ENCODE results near the gene NISCH.

The NISCH gene

GRCh38 chr3:52537165-52537620 lies 81.8 kb downstream of the NISCH start:
- DNase-seq (ENCODE audit: low read depth in 3 of 3), result no peak

GRCh38 chr3:52537726-52538421 lies 82.5 kb downstream of the NISCH start:
- DNase-seq (ENCODE audit: low read depth in 3 of 3), result no peak

GRCh38 chr3:52539010-52539653 lies 83.7 kb downstream of the NISCH start:
- no peak for DNase-seq (ENCODE audit: low read depth in 3 of 3)

GRCh38 chr3:52541050-52541449 lies 85.6 kb downstream of the NISCH start:
- DNase-seq (ENCODE audit: low read depth in 3 of 3), result no peak

Data from stimulated activated CD4-positive, alpha-beta T cell treated with anti-CD3 and anti-CD28 coated beads, TNF-alpha, amount 100 ng/mL, for 24 hours (primary cell).